GM12878 (cell line): ENCODE measurements around the gene NT5M. TPM values are rescaled to one million over a fixed set of nuclear protein-coding genes. Genes with fewer than 3 reads are reported as not detected.

Experiments used
- ATAC-seq: fragments of 200-7000 bp; cut with Tn5 transposase; 3 replicates; pipeline ENCODE4 v1.9.1; 2020; ENCODE audit warnings: mild to moderate bottlenecking, moderate library complexity
- BruUV-seq: library from RNA; stranded (reverse); fragments of 400-500 nt; replicated peaks from 2 replicates; lab custom pipeline; 2021; lab: Mats Ljungman, UMichigan
- CTCF ChIA-PET: fragments of 300-600 bp; sonication (Branson Sonifier 250); formaldehyde crosslinking; extraction: SDS; loops from one replicate; lab custom pipeline; 2021; ENCODE audit warnings: inconsistent platforms; lab: Yijun Ruan, JAX
- POLR2A ChIA-PET: fragments of 350-600 bp; formaldehyde crosslinking; extraction: SDS; loops from one replicate; lab custom pipeline; 2021; ENCODE audit warnings: inconsistent platforms; lab: Charles Lee
- RAD21 ChIA-PET: fragments of 300-600 bp; sonication (Branson Sonifier 250); formaldehyde crosslinking; loops from one replicate; lab custom pipeline; 2023; ENCODE audit warnings: antibody characterized with exemption; ENCODE audit not compliant: unreplicated experiment; lab: Charles Lee
- SMC1A ChIA-PET: fragments of 300-600 bp; sonication (Branson Sonifier 250); formaldehyde crosslinking; loops from one replicate; lab custom pipeline; 2023; ENCODE audit not compliant: unreplicated experiment, uncharacterized antibody; lab: Charles Lee
- DNase-seq: peaks from one replicate; pipeline ENCODE4 v3.0.0-alpha.2; 2011; ENCODE audit warnings: low read depth, low spot score
- FAIRE-seq: peaks from 3 replicates; lab custom pipeline; 2011; peaks lifted over from hg19 to GRCh38; lab: Jason Lieb, UNC
- H2AFZ ChIP-seq: 2 replicates; pipeline ENCODE4 v1.6.0; 2011; ENCODE audit warnings: low read depth, low read length, control low read depth; ENCODE audit not compliant: control insufficient read depth
- H3K27ac ChIP-seq: 2 replicates; pipeline ENCODE4 v1.5.1; 2011; ENCODE audit warnings: control low read depth; ENCODE audit not compliant: control insufficient read depth, insufficient read depth
- H3K27me3 ChIP-seq, 2 experiments: replicated peaks in 1 of 2; 2 replicates each; pipeline versions ENCODE4 v1.6.0 to v1.6.1; 2011; ENCODE audit warnings: low read length in 1 of 2; ENCODE audit not compliant: control insufficient read depth in 2 of 2, insufficient read depth in 2 of 2
- H3K36me3 ChIP-seq, 2 experiments: 2 replicates each; pipeline ENCODE4 v1.5.1; 2011; ENCODE audit warnings: low read length in 1 of 2; ENCODE audit not compliant: control insufficient read depth in 2 of 2, insufficient read depth in 2 of 2
- H3K4me1 ChIP-seq: 2 replicates; pipeline ENCODE4 v1.6.1; 2011; ENCODE audit warnings: mild to moderate bottlenecking, low read length, moderate library complexity, mixed read lengths; ENCODE audit not compliant: control insufficient read depth, insufficient read depth
- H3K4me2 ChIP-seq: 2 replicates; pipeline ENCODE4 v1.6.0; 2011; ENCODE audit warnings: control low read depth; ENCODE audit not compliant: control insufficient read depth, insufficient read depth
- H3K4me3 ChIP-seq: fragments of 200-600 bp; sonication (generic); 2 replicates; pipeline ENCODE4 v1.5.1; 2016
- H3K79me2 ChIP-seq: 2 replicates; pipeline ENCODE4 v1.6.0; 2011; ENCODE audit warnings: low read length; ENCODE audit not compliant: control insufficient read depth, insufficient read depth
- H3K9ac ChIP-seq: 2 replicates; pipeline ENCODE4 v1.8.0; 2011; ENCODE audit warnings: low read length, control low read depth, mixed read lengths; ENCODE audit not compliant: control insufficient read depth, insufficient read depth
- H3K9me3 ChIP-seq: replicated peaks from 3 replicates; pipeline ENCODE4 v1.5.1; 2011; ENCODE audit warnings: mild to moderate bottlenecking, low read length; ENCODE audit not compliant: control insufficient read depth, insufficient read depth
- H4K20me1 ChIP-seq: 2 replicates; pipeline ENCODE4 v1.6.0; 2011; ENCODE audit not compliant: control insufficient read depth, insufficient read depth
- ASH2L ChIP-seq: fragments of 300-600, 200-600 bp; sonication (generic); IDR thresholded peaks from 2 replicates; pipeline ENCODE4 v1.6.1; 2017; ENCODE audit warnings: low read depth, mild to moderate bottlenecking, borderline replicate concordance
- BACH1 ChIP-seq: fragments of 450-650 bp; IDR thresholded peaks from 2 replicates; pipeline ENCODE4 v1.6.1; 2017; ENCODE audit warnings: mild to moderate bottlenecking, borderline replicate concordance
- CHD2 ChIP-seq: IDR thresholded peaks from 2 replicates; pipeline ENCODE4 v1.6.1; 2011; ENCODE audit warnings: low read depth, low read length, improper control_type of control experiment, borderline replicate concordance
- FOS ChIP-seq: IDR thresholded peaks from 3 replicates; pipeline ENCODE4 v1.6.1; 2011; ENCODE audit warnings: borderline replicate concordance; ENCODE audit not compliant: insufficient read length; ENCODE audit errors: extremely low read depth
- GABPA ChIP-seq: IDR thresholded peaks from 2 replicates; pipeline ENCODE4 v1.6.1; 2014; ENCODE audit warnings: antibody characterized with exemption, low read depth, mild to moderate bottlenecking, inconsistent platforms
- MTA2 ChIP-seq: fragments of 450-650 bp; IDR thresholded peaks from 2 replicates; pipeline ENCODE4 v1.6.1; 2016; ENCODE audit warnings: low read depth, mild to moderate bottlenecking, moderate library complexity
- SIN3A ChIP-seq: IDR thresholded peaks from 2 replicates; pipeline ENCODE4 v1.6.1; 2012; ENCODE audit warnings: low read depth, low read length, improper control_type of control experiment
- SMAD1 ChIP-seq: fragments of 450-650 bp; IDR thresholded peaks from 2 replicates; pipeline ENCODE4 v1.6.1; 2018; ENCODE audit warnings: mild to moderate bottlenecking, low read depth; ENCODE audit not compliant: partially characterized antibody
- SPI1 ChIP-seq: IDR thresholded peaks from 2 replicates; pipeline ENCODE4 v1.6.1; 2011; ENCODE audit warnings: low read depth, mild to moderate bottlenecking, low read length, moderate library complexity, borderline replicate concordance; ENCODE audit not compliant: insufficient read depth
- ZBTB40 ChIP-seq: fragments of 450-650 bp; IDR thresholded peaks from 2 replicates; pipeline ENCODE4 v1.6.1; 2016; ENCODE audit warnings: mild to moderate bottlenecking, moderate library complexity, borderline replicate concordance
- ZNF687 ChIP-seq: fragments of 450-650 bp; IDR thresholded peaks from 2 replicates; pipeline ENCODE4 v1.6.1; 2017; ENCODE audit warnings: mild to moderate bottlenecking, moderate library complexity
- WGBS: methylation state at CpG from one replicate; pipeline ENCODE4 v1.1.6; 2016; ENCODE audit warnings: low lambda C conversion rate; ENCODE audit not compliant: insufficient replicate concordance, insufficient coverage; ENCODE audit errors: missing lambda C conversion rate; 5-methylcytosine and 5-hydroxymethylcytosine counted together
- in situ Hi-C: fragments of 300-500 bp; cut with MboI; formaldehyde crosslinking; loops from 9 replicates; pipeline ENCODE4 v1.14.3; 2018; ENCODE audit warnings: mixed read lengths
- intact Hi-C: fragments of 100-400 bp; cut with micrococcal nuclease; formaldehyde crosslinking; loops from one replicate; pipeline ENCODE4 v1.14.2; 2022; ENCODE audit not compliant: unreplicated experiment
- polyA plus RNA-seq, 11 experiments: library from polyadenylated mRNA; depleted of rRNA in 4 of 11; unstranded in 6 of 11; stranded (reverse) in 5 of 11; fragments of >200 nt; fragmentation: Nextera tagmentation in 4 of 11; fragmentation: Illumina TruSeq in 1 of 11; extraction: Ambion mirVana in 4 of 11; extraction: Trizol in 1 of 11; gene quantifications; 1 replicate in 1 of 11; 2 replicates in 10 of 11; pipeline versions ENCODE4 v1.2.1 to v1.2.3, GENCODE V29; 2011 to 2016; ENCODE audit warnings: inconsistent platforms in 2 of 11, missing spikeins in 2 of 11, low read depth in 1 of 11
- total RNA-seq, 4 experiments: library from RNA; depleted of rRNA in 3 of 4; stranded (reverse); fragments of >200 nt in 3 of 4; fragmentation: Illumina TruSeq in 1 of 4; extraction: Trizol in 1 of 4; gene quantifications; 2 replicates each; pipeline versions ENCODE4 v1.2.1 to v1.2.3, GENCODE V29; 2013 to 2021

Gene NT5M
- total and polyA plus RNA-seq, 10 of the 15 experiments (the other 5 are each of a cell fraction or from before 2014, with no cell fraction given): 0.18 to 14.1 (median 2.9) TPM

- TF ChIP-seq ZBTB40: no peak
- TF ChIP-seq GABPA: no peak
- no peak for TF ChIP-seq ASH2L
These were observed 83.1 kb downstream of the NT5M start (continued) for GRCh38 chr17:17386094-17386800.

GRCh38 chr17:17387017-17387497 is 83.9 kb downstream of the NT5M start:
- Histone ChIP-seq H2AFZ (no peak overlapping the region), H3K79me2 (no peaks in the 10 kb centered on the region), H3K4me1 (peaks cover 11% of the 10 kb centered on the region), H3K9me3 (no peaks in the 10 kb centered on the region), H3K4me3 (no peak overlapping the region), H4K20me1 (no peaks in the 10 kb centered on the region), H3K27ac (no peak overlapping the region), H3K4me2 (no peak overlapping the region), H3K9ac (no peak overlapping the region), H3K27me3 (no peaks in the 10 kb centered on the region; a peak in 1 of 4 replicates), H3K36me3 (no peaks in the 10 kb centered on the region)
- WGBS: 62% methylated on average over 7 of the region's 7 CpGs
- ChIA-PET CTCF (no interaction called here), SMC1A (no interaction called here), POLR2A (no interaction called here), RAD21 (interaction anchor here (0.7 kb wide), 1 partner anchor 255 kb away, joined by 3 read pairs; no protein-coding TSS in a partner anchor)
- in situ Hi-C loops: no loop called here
- BruUV-seq: no TSS peak
- intact Hi-C loops: no loop called here
- ATAC-seq (no peak), FAIRE-seq (no peak), DNase-seq (no peak)
- TF ChIP-seq SIN3A (no peak), CHD2 (no peak), SPI1 (no peak), MTA2 (no peak), ZNF687 (no peak), BACH1 (no peak), SMAD1 (no peak), FOS (no peak)
